AG09309 (cell line): Measurements from ENCODE around the gene ERBB2.

Source experiments
- DNase-seq: peaks from one replicate; pipeline ENCODE4 v3.0.0-alpha.2; 2010; ENCODE audit warnings: low read depth
- H3K4me3 ChIP-seq: 2 replicates; pipeline ENCODE4 v1.5.1; 2011; ENCODE audit warnings: mild to moderate bottlenecking, low read depth, low read length, moderate library complexity; ENCODE audit not compliant: control insufficient read depth
- CTCF ChIP-seq: IDR thresholded peaks from 2 replicates; pipeline ENCODE4 v1.5.1; 2011; ENCODE audit warnings: mild to moderate bottlenecking, low read depth, low read length, inconsistent platforms; ENCODE audit not compliant: insufficient read depth, control insufficient read depth; ENCODE audit errors: missing control alignments

ERBB2 gene

GRCh38 chr17:39772415-39772814, 72.6 kb downstream of the ERBB2 start:
- TF ChIP-seq CTCF: no peak
- no peak overlapping the region for H3K4me3 ChIP-seq
- DNase-seq: no peak

DNA sequence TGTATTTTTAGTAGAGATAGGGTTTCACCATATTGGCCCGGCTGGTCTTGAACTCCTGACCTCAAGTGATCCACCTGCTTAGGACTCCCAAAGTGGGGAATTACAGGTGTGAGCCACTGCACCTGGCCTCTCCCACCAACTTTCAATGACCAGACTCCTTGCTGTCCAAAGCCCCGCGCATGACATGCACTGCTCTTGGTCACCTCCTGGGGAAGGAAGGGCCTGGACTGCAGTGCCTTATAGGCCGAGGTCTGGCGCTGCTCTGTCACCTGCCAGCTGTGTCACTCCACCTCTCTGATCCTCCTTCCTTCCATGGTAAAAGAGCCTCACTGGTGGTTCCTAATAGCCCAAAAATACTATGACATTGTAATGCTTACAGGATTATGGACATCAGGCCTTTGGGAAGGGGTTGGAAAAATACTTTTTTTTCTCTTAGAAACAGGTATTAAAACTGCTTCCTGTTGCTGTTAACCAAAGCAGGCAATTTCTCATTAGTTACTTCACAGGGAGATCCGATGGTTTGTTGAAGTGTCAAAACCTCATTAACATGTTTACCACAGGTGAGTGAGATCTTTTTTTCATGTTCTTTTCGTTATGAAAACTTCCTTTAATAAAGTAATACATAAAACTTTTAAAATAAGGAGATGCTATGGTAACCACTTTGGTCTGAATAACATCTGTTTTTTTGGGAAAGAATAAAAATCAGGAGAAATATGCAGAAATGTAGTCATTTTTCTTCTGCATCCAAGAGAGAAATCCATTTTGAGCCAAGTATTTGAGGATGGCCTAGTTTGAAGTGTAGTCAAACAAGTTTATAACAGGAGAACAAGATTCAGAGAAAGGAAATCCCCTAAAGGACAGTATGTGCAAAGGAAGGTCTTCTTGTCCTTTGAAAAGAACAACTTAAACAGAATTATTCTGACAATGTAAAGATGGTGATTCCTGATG, 73.4 kb downstream of the ERBB2 start:
- DNase-seq: no peak
- no peak for TF ChIP-seq CTCF
- no peak overlapping the region for H3K4me3 ChIP-seq

GRCh38 chr17:39774047-39774446, 74.2 kb downstream of the ERBB2 start:
- no peak overlapping the region for H3K4me3 ChIP-seq
- TF ChIP-seq CTCF: no peak
- no peak for DNase-seq

DNA sequence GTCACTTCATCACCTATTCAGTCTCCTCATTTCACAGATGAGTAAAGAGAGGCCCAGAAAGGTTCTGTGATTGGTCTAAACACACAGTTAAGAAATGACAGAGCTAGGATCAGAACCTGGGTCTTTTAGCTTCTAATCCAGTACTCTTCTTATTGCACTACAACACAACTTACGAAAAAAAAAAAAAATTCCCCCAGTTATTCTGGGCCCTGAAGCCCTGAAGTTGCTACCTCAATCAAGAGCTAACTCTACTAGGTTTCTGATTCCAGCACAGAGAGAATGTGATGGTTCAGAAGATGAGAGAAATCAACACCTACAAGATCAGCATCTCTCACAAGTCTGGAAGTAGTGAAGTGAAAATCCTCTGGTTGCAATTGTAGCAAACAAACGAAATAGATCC, 75.2 kb downstream of the ERBB2 start:
- TF ChIP-seq CTCF: no peak

DNA sequence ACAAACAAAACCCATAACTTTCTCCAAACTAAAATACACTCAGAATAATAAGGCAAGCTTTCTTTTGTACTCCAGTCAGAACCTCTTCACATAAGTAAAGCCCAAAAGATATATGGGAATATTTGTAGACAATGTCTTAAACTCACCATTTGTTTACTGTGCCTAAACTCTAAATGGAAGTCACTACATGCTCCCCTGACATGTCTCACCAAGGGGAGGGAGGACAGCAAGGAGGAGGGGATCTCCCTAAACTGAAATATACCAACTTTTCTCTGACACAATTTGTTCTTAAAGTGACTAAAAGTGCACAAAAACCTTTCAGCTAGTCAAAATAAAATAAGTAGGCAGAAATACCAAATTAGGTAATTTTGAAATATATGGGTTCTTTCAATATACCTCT, 76.4 kb downstream of the ERBB2 start:
- no peak for DNase-seq
- H3K4me3 ChIP-seq: no peak overlapping the region
- TF ChIP-seq CTCF: no peak

More for the DNA sequence above, 75.2 kb downstream of the ERBB2 start:
- no peak for DNase-seq
- H3K4me3 ChIP-seq: no peak overlapping the region

GRCh38 chr17:39777534-39778365, 77.9 kb downstream of the ERBB2 start:
- no peak for TF ChIP-seq CTCF
- no peak overlapping the region for H3K4me3 ChIP-seq
- no peak for DNase-seq
